SK-N-SH treated with all-trans-retinoic acid at 6 μM for 48 hours (cell line): ENCODE measurements around the gene RFC5.

Source experiments
- ATAC-seq: fragments of 200-7000 bp; cut with Tn5 transposase; 3 replicates; pipeline ENCODE4 v1.9.1; 2020; ENCODE audit warnings: mild to moderate bottlenecking, moderate library complexity
- ARNTL ChIP-seq: fragments of 450-650 bp; formaldehyde crosslinking; IDR thresholded peaks from 2 replicates; pipeline ENCODE4 v1.5.0; 2020; ENCODE audit warnings: low read depth, mild to moderate bottlenecking, moderate library complexity, borderline replicate concordance
- BACH2 ChIP-seq: fragments of 250-450 bp; sonication (Bioruptor Pico); IDR thresholded peaks from 2 replicates; pipeline ENCODE4 v1.9.0; 2021; ENCODE audit warnings: mild to moderate bottlenecking, borderline replicate concordance
- CSDC2 ChIP-seq: fragments of 250-450 bp; sonication (Bioruptor Pico); IDR thresholded peaks from 2 replicates; pipeline ENCODE4 v1.5.0; 2020; ENCODE audit warnings: mild to moderate bottlenecking, moderate library complexity
- ESRRG ChIP-seq: fragments of 250-450 bp; sonication (Bioruptor Pico); IDR thresholded peaks from 2 replicates; pipeline ENCODE4 v1.6.1; 2021; ENCODE audit warnings: mild to moderate bottlenecking
- GLIS3 ChIP-seq: fragments of 250-450 bp; sonication (Bioruptor Pico); IDR thresholded peaks from 2 replicates; pipeline ENCODE4 v1.5.0; 2020; ENCODE audit warnings: mild to moderate bottlenecking, moderate library complexity
- ISL1 ChIP-seq: fragments of 250-450 bp; sonication (Bioruptor Pico); IDR thresholded peaks from 2 replicates; pipeline ENCODE4 v2.1.2; 2022; ENCODE audit warnings: mild to moderate bottlenecking, moderate library complexity
- OSR1 ChIP-seq: fragments of 250-450 bp; sonication (Bioruptor Pico); IDR thresholded peaks from 2 replicates; pipeline ENCODE4 v1.8.0; 2022; ENCODE audit warnings: moderate library complexity, mild to moderate bottlenecking, inconsistent platforms
- PATZ1 ChIP-seq: fragments of 250-450 bp; sonication (Bioruptor Pico); IDR thresholded peaks from 2 replicates; pipeline ENCODE4 v1.8.0; 2020; ENCODE audit warnings: mild to moderate bottlenecking, moderate library complexity, borderline replicate concordance
- PPARA ChIP-seq: fragments of 250-450 bp; sonication (Bioruptor Pico); IDR thresholded peaks from 2 replicates; pipeline ENCODE4 v1.5.0; 2020; ENCODE audit warnings: mild to moderate bottlenecking, borderline replicate concordance
- RARB ChIP-seq: fragments of 250-450 bp; sonication (Bioruptor Pico); IDR thresholded peaks from 2 replicates; pipeline ENCODE4 v1.8.0; 2021; ENCODE audit warnings: mild to moderate bottlenecking, moderate library complexity
- SNAI2 ChIP-seq: fragments of 250-450 bp; sonication (Bioruptor Pico); IDR thresholded peaks from 2 replicates; pipeline ENCODE4 v1.5.0; 2020; ENCODE audit warnings: mild to moderate bottlenecking, moderate library complexity
- TOX ChIP-seq: fragments of 250-450 bp; sonication (Bioruptor Pico); IDR thresholded peaks from 2 replicates; pipeline ENCODE4 v1.8.0; 2021; ENCODE audit warnings: mild to moderate bottlenecking, moderate library complexity, borderline replicate concordance
- TSHZ2 ChIP-seq: fragments of 250-450 bp; sonication (Bioruptor Pico); IDR thresholded peaks from 2 replicates; pipeline ENCODE4 v1.5.0; 2020; ENCODE audit warnings: mild to moderate bottlenecking, moderate library complexity
- ZC3H10 ChIP-seq: fragments of 250-450 bp; sonication (Bioruptor Pico); IDR thresholded peaks from 2 replicates; pipeline ENCODE4 v1.5.1; 2021; ENCODE audit warnings: mild to moderate bottlenecking, moderate library complexity
- ZFP3 ChIP-seq: fragments of 250-450 bp; sonication (Bioruptor Pico); IDR thresholded peaks from 2 replicates; pipeline ENCODE4 v1.5.0; 2020; ENCODE audit warnings: mild to moderate bottlenecking, moderate library complexity
- ZNF565 ChIP-seq: fragments of 450-650 bp; formaldehyde crosslinking; conservative IDR thresholded peaks from 2 replicates; pipeline ENCODE4 v1.5.0; 2020; ENCODE audit warnings: low read depth, mild to moderate bottlenecking, moderate library complexity
- ZNF70 ChIP-seq: fragments of 450-650 bp; formaldehyde crosslinking; IDR thresholded peaks from 2 replicates; pipeline ENCODE4 v1.5.0; 2020; ENCODE audit warnings: mild to moderate bottlenecking, moderate library complexity
- ZNF8 ChIP-seq: fragments of 450-650 bp; formaldehyde crosslinking; IDR thresholded peaks from 2 replicates; pipeline ENCODE4 v1.5.0; 2020; ENCODE audit warnings: mild to moderate bottlenecking, moderate library complexity
- TF ChIP-seq, protein P1 (sequence below): fragments of 250-450 bp; sonication (Bioruptor Pico); IDR thresholded peaks from 2 replicates; pipeline ENCODE4 v1.8.0; 2021; ENCODE audit warnings: low read depth, mild to moderate bottlenecking, moderate library complexity, borderline replicate concordance
- TF ChIP-seq, protein P2 (sequence below): fragments of 250-450 bp; sonication (Bioruptor Pico); IDR thresholded peaks from 2 replicates; pipeline ENCODE4 v1.5.1; 2021; ENCODE audit warnings: mild to moderate bottlenecking, moderate library complexity
- TF ChIP-seq, protein P3 (sequence below): fragments of 250-450 bp; sonication (Bioruptor Pico); IDR thresholded peaks from 2 replicates; pipeline ENCODE4 v1.5.1; 2020; ENCODE audit warnings: low read depth, mild to moderate bottlenecking, moderate library complexity

The RFC5 gene

GRCh38 chr12:118064608-118065007 is 48.1 kb downstream of the RFC5 start:
- no peak for ATAC-seq

GRCh38 chr12:118065380-118065779 is 48.9 kb downstream of the RFC5 start:
- no peak for TF ChIP-seq TOX (CRISPR knock-in tag)
- TF ChIP-seq ISL1 (CRISPR knock-in tag), result no peak
- no peak for TF ChIP-seq BACH2
- TF ChIP-seq, protein P1, sequence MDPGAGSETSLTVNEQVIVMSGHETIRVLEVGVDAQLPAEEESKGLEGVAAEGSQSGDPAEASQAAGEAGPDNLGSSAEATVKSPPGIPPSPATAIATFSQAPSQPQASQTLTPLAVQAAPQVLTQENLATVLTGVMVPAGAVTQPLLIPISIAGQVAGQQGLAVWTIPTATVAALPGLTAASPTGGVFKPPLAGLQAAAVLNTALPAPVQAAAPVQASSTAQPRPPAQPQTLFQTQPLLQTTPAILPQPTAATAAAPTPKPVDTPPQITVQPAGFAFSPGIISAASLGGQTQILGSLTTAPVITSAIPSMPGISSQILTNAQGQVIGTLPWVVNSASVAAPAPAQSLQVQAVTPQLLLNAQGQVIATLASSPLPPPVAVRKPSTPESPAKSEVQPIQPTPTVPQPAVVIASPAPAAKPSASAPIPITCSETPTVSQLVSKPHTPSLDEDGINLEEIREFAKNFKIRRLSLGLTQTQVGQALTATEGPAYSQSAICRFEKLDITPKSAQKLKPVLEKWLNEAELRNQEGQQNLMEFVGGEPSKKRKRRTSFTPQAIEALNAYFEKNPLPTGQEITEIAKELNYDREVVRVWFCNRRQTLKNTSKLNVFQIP (CRISPR knock-in tag), result no peak
- no peak for ATAC-seq

More at GRCh38 chr12:118064608-118065007, 48.1 kb downstream of the RFC5 start:
- TF ChIP-seq BACH2 (no peak), ZFP3 (CRISPR knock-in tag) (no peak), GLIS3 (no peak), SNAI2 (CRISPR knock-in tag) (no peak), PATZ1 (no peak), ZNF565 (no peak), OSR1 (CRISPR knock-in tag) (no peak), ISL1 (CRISPR knock-in tag) (no peak), ESRRG (CRISPR knock-in tag) (no peak), ZNF8 (no peak), ZC3H10 (CRISPR knock-in tag) (no peak), TSHZ2 (CRISPR knock-in tag) (no peak), ZNF70 (CRISPR knock-in tag) (no peak; the same call in 1 of the 2 replicates), CSDC2 (CRISPR knock-in tag) (no peak), RARB (CRISPR knock-in tag) (no peak), ARNTL (CRISPR knock-in tag) (no peak)
- TF ChIP-seq, protein P1 (CRISPR knock-in tag), result no peak
- TF ChIP-seq, protein P2, sequence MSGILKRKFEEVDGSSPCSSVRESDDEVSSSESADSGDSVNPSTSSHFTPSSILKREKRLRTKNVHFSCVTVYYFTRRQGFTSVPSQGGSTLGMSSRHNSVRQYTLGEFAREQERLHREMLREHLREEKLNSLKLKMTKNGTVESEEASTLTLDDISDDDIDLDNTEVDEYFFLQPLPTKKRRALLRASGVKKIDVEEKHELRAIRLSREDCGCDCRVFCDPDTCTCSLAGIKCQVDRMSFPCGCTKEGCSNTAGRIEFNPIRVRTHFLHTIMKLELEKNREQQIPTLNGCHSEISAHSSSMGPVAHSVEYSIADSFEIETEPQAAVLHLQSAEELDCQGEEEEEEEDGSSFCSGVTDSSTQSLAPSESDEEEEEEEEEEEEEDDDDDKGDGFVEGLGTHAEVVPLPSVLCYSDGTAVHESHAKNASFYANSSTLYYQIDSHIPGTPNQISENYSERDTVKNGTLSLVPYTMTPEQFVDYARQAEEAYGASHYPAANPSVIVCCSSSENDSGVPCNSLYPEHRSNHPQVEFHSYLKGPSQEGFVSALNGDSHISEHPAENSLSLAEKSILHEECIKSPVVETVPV (CRISPR knock-in tag), result no peak

DNA sequence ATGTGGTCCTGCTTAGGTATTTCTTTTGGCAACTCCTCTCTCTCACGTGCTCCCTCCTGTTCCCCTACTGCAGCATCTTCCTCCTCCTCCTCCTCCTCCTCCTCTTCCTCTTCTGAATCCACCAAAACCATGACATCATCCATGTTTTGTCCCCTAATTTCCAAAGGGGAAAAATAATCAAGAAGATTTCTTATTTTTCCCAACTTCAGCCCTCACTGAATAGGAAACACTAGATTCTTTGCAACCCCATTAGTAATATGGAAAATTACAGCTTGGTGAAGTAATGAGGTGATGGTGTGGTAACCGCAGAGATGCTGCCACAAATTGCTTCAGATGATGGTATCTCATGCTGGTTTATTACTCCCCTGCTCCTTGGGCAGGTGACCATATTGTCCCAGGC is 51.9 kb downstream of the RFC5 start:
- TF ChIP-seq, protein P3, sequence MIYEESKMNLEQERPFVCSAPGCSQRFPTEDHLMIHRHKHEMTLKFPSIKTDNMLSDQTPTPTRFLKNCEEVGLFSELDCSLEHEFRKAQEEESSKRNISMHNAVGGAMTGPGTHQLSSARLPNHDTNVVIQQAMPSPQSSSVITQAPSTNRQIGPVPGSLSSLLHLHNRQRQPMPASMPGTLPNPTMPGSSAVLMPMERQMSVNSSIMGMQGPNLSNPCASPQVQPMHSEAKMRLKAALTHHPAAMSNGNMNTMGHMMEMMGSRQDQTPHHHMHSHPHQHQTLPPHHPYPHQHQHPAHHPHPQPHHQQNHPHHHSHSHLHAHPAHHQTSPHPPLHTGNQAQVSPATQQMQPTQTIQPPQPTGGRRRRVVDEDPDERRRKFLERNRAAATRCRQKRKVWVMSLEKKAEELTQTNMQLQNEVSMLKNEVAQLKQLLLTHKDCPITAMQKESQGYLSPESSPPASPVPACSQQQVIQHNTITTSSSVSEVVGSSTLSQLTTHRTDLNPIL (CRISPR knock-in tag), result no peak
- TF ChIP-seq TSHZ2 (CRISPR knock-in tag), result no peak
- TF ChIP-seq ARNTL (CRISPR knock-in tag), result no peak
- TF ChIP-seq CSDC2 (CRISPR knock-in tag), result no peak
- no peak for TF ChIP-seq BACH2
- no peak for TF ChIP-seq ISL1 (CRISPR knock-in tag)
- TF ChIP-seq ZNF8, result no peak
- TF ChIP-seq PATZ1, result no peak
- TF ChIP-seq ESRRG (CRISPR knock-in tag), result no peak
- no peak for TF ChIP-seq ZFP3 (CRISPR knock-in tag)
- TF ChIP-seq OSR1 (CRISPR knock-in tag), result no peak
- TF ChIP-seq TOX (CRISPR knock-in tag), result no peak
- no peak for TF ChIP-seq ZC3H10 (CRISPR knock-in tag)
- no peak for TF ChIP-seq PPARA (CRISPR knock-in tag)
- TF ChIP-seq RARB (CRISPR knock-in tag), result no peak
- no peak for ATAC-seq
